Measurements from ENCODE around the gene C12orf57. TPM values are rescaled to one million over a fixed set of nuclear protein-coding genes. Genes with fewer than 3 reads are reported as not detected.

C12orf57 gene
- total RNA-seq, 4 donors from 2014 or later = 344 to 666 (median 383) TPM

DNA sequence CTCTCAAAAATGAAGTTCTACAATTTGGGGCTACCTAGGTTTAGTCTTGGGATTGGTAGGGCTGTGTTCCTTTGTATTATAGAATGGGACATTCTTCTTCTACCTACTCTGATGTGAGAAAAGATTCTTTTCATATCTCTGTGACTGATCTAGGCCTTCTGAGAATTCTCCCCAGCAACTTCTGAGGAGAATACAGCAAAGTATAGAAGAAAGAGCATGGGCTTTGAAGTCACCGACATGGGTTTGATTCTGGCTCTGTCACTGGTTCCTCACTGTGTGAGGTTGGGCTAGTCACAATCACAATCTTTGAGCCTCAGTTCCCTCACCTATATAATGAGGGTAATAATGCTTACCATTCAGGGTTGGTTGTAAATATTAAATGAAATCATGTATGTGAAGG, 11.1 kb upstream of the C12orf57 start:
- H3K27ac ChIP-seq = peak overlapping the region in 2 of 3 donors; percentile 1 to 75
- TF ChIP-seq, protein P1, sequence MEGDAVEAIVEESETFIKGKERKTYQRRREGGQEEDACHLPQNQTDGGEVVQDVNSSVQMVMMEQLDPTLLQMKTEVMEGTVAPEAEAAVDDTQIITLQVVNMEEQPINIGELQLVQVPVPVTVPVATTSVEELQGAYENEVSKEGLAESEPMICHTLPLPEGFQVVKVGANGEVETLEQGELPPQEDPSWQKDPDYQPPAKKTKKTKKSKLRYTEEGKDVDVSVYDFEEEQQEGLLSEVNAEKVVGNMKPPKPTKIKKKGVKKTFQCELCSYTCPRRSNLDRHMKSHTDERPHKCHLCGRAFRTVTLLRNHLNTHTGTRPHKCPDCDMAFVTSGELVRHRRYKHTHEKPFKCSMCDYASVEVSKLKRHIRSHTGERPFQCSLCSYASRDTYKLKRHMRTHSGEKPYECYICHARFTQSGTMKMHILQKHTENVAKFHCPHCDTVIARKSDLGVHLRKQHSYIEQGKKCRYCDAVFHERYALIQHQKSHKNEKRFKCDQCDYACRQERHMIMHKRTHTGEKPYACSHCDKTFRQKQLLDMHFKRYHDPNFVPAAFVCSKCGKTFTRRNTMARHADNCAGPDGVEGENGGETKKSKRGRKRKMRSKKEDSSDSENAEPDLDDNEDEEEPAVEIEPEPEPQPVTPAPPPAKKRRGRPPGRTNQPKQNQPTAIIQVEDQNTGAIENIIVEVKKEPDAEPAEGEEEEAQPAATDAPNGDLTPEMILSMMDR (IDR thresholded peaks at IDR 0.05) = no peak
- no peak for TF ChIP-seq POLR2A (IDR thresholded peaks at IDR 0.05)
- intact Hi-C loops (cut with DNase I) = no loop called here
- H3K4me1 ChIP-seq = peaks cover 28 to 51% of the 10 kb centered on the region in 2 donors
- no peaks in the 10 kb centered on the region for H3K27me3 ChIP-seq
- peaks cover 23% of the 10 kb centered on the region in 2 donors for H3K36me3 ChIP-seq
- no peak overlapping the region for H3K4me3 ChIP-seq (replicated peaks in 1 of 3)
- DNase-seq = no peak
- 45 to 73% methylated on average over 1 of the region's 1 CpG for WGBS, 2 donors
- H3K9me3 ChIP-seq = no peaks in the 10 kb centered on the region

DNA sequence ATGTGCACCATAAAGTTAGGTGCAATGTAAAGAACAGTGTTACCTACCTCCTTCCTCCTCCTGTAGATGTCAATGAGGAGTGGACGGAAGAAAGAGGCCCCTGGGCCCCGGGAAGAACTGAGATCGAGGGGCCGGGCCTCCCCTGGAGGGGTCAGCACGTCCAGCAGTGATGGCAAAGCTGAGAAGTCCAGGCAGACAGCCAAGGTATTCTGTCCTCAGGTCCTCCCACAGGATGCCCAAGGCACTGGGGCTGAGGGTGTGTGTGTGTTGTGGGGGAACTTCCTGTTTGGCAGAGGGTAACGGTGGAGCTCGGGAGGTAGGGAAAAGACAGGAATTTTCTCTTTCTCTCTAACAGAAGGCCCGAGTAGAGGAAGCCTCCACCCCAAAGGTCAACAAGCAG, 9.7 kb upstream of the C12orf57 start:
- peaks cover 23% of the 10 kb centered on the region in 2 donors for H3K36me3 ChIP-seq
- TF ChIP-seq POLR2A (IDR thresholded peaks at IDR 0.05) = no peak
- H3K4me1 ChIP-seq = peaks cover 35 to 61% of the 10 kb centered on the region in 2 donors
- WGBS, 2 donors = 44 to 46% methylated on average over 8 of the region's 8 CpGs
- intact Hi-C loops (cut with DNase I) = no loop called here
- H3K9me3 ChIP-seq = no peaks in the 10 kb centered on the region
- H3K4me3 ChIP-seq (replicated peaks in 1 of 3) = no peak overlapping the region
- peak overlapping the region; percentile 33 to 75 (median 40) for H3K27ac ChIP-seq
- no peaks in the 10 kb centered on the region for H3K27me3 ChIP-seq
- DNase-seq = no peak

- intact Hi-C loops (cut with DNase I) = no loop called here
- DNase-seq = no peak
- H3K27me3 ChIP-seq = no peaks in the 10 kb centered on the region
- no peaks in the 10 kb centered on the region for H3K9me3 ChIP-seq
- TF ChIP-seq, protein P1 (IDR thresholded peaks at IDR 0.05) = no peak
- no peak for TF ChIP-seq POLR2A (IDR thresholded peaks at IDR 0.05)
- 77 to 84% methylated on average over 14 of the region's 14 CpGs for WGBS, 2 donors
- no peak overlapping the region for H3K4me3 ChIP-seq (replicated peaks in 1 of 3)
- H3K27ac ChIP-seq = peak overlapping the region in 2 of 3 donors; percentile 21 to 75
- peaks cover 21 to 48% of the 10 kb centered on the region in 2 donors for H3K4me1 ChIP-seq
- H3K36me3 ChIP-seq = peaks cover 23 to 26% of the 10 kb centered on the region in 2 donors
Observed at GRCh38 chr12:6935371-6936193, 8.2 kb upstream of the C12orf57 start.

- Histone ChIP-seq H3K9me3 (no peaks in the 10 kb centered on the region), H3K4me3 (replicated peaks in 1 of 3) (no peak overlapping the region), H3K4me1 (peaks cover 18 to 48% of the 10 kb centered on the region in 2 donors), H3K27me3 (no peaks in the 10 kb centered on the region), H3K27ac (peak overlapping the region in 2 of 3 donors; percentile 93 to 96), H3K36me3 (peaks cover 25 to 27% of the 10 kb centered on the region in 2 donors)
- intact Hi-C loops (cut with DNase I) = no loop called here
- TF ChIP-seq, protein P1 (IDR thresholded peaks at IDR 0.05) = no peak
- 92 to 94% methylated on average over 3 of the region's 3 CpGs for WGBS, 2 donors
- no peak for DNase-seq
Observed at GRCh38 chr12:6936194-6936635, 7.6 kb upstream of the C12orf57 start.

DNA sequence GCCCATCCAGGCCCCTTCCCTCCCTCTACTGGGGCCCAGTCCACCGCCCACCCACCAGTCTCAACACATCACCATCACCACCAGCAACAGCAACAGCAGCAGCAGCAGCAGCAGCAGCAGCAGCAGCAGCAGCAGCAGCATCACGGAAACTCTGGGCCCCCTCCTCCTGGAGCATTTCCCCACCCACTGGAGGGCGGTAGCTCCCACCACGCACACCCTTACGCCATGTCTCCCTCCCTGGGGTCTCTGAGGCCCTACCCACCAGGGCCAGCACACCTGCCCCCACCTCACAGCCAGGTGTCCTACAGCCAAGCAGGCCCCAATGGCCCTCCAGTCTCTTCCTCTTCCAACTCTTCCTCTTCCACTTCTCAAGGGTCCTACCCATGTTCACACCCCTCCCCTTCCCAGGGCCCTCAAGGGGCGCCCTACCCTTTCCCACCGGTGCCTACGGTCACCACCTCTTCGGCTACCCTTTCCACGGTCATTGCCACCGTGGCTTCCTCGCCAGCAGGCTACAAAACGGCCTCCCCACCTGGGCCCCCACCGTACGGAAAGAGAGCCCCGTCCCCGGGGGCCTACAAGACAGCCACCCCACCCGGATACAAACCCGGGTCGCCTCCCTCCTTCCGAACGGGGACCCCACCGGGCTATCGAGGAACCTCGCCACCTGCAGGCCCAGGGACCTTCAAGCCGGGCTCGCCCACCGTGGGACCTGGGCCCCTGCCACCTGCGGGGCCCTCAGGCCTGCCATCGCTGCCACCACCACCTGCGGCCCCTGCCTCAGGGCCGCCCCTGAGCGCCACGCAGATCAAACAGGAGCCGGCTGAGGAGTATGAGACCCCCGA, 7.0 kb upstream of the C12orf57 start:
- H3K27me3 ChIP-seq = no peaks in the 10 kb centered on the region
- no peaks in the 10 kb centered on the region for H3K9me3 ChIP-seq
- no peak for DNase-seq
- H3K27ac ChIP-seq = peak overlapping the region; percentile 90 to 96 (median 93)
- peaks cover 18 to 42% of the 10 kb centered on the region in 2 donors for H3K4me1 ChIP-seq
- intact Hi-C loops (cut with DNase I) = no loop called here
- peaks cover 31 to 33% of the 10 kb centered on the region in 2 donors for H3K36me3 ChIP-seq
- TF ChIP-seq, protein P1 (IDR thresholded peaks at IDR 0.05) = no peak
- TF ChIP-seq POLR2A (IDR thresholded peaks at IDR 0.05) = peak in 1 of 2 donors; percentile 6
- 42 to 47% methylated on average over 25 to 27 of the region's 36 CpGs for WGBS, 2 donors
- H3K4me3 ChIP-seq (replicated peaks in 1 of 3) = peak overlapping the region in 1 of 3 donors; percentile 46
